Activated CD8-positive, alpha-beta T cell treated with anti-CD3 and anti-CD28 coated beads for 36 hours (primary cell): ENCODE data around the gene UBXN11. TPM values are rescaled to one million over a fixed set of nuclear protein-coding genes. Genes with fewer than 3 reads are reported as not detected.

Experiments
- ATAC-seq: fragments of 200-7000 bp; cut with Tn5 transposase; one replicate; pipeline ENCODE4 v1.10.0; 2021; ENCODE audit warnings: mild to moderate bottlenecking, moderate library complexity
- CTCF ChIA-PET: fragments of 350-600 bp; sonication (Branson Sonifier 250); formaldehyde crosslinking; loops from one replicate; lab custom pipeline; 2021; ENCODE audit warnings: antibody characterized with exemption; lab: Charles Lee
- POLR2A ChIA-PET: fragments of 350-600 bp; sonication (Branson Sonifier 250); formaldehyde crosslinking; loops from one replicate; lab custom pipeline; 2021; ENCODE audit warnings: antibody characterized with exemption; lab: Charles Lee
- DNase-seq: peaks from one replicate; pipeline ENCODE4 v3.0.0-alpha.2; 2020
- H3K27ac Mint-ChIP-seq: one replicate; pipeline ENCODE4 v1.8.0; 2021; ENCODE audit warnings: mild to moderate bottlenecking, mixed read lengths
- H3K27me3 Mint-ChIP-seq: one replicate; pipeline ENCODE4 v1.8.0; 2021; ENCODE audit warnings: mixed read lengths
- H3K36me3 Mint-ChIP-seq: one replicate; pipeline ENCODE4 v1.8.0; 2021; ENCODE audit warnings: low read depth, mixed read lengths
- H3K4me1 Mint-ChIP-seq: one replicate; pipeline ENCODE4 v1.8.0; 2021; ENCODE audit warnings: low read depth, mixed read lengths
- H3K4me3 Mint-ChIP-seq: one replicate; pipeline ENCODE4 v1.8.0; 2021; ENCODE audit warnings: mild to moderate bottlenecking, moderate library complexity, mixed read lengths
- H3K9me3 Mint-ChIP-seq: one replicate; pipeline ENCODE4 v1.8.0; 2021; ENCODE audit warnings: mixed read lengths
- intact Hi-C: fragments of 100-400 bp; cut with micrococcal nuclease; formaldehyde crosslinking; loops from one replicate; pipeline ENCODE4 v1.10.0; 2022
- total RNA-seq, 2 experiments: library from RNA; stranded (reverse); gene quantifications; one replicate each; pipeline ENCODE4 v1.2.3, GENCODE V29; 2021
- TF ChIP-seq, protein P1 (sequence below): fragments of 200-600 bp; IDR thresholded peaks from one replicate; pipeline ENCODE4 v1.8.0; 2022; ENCODE audit warnings: antibody characterized with exemption, mild to moderate bottlenecking

UBXN11 gene
- total RNA-seq, 2 experiments from 2014 or later = 24.9 to 26.0 TPM

DNA sequence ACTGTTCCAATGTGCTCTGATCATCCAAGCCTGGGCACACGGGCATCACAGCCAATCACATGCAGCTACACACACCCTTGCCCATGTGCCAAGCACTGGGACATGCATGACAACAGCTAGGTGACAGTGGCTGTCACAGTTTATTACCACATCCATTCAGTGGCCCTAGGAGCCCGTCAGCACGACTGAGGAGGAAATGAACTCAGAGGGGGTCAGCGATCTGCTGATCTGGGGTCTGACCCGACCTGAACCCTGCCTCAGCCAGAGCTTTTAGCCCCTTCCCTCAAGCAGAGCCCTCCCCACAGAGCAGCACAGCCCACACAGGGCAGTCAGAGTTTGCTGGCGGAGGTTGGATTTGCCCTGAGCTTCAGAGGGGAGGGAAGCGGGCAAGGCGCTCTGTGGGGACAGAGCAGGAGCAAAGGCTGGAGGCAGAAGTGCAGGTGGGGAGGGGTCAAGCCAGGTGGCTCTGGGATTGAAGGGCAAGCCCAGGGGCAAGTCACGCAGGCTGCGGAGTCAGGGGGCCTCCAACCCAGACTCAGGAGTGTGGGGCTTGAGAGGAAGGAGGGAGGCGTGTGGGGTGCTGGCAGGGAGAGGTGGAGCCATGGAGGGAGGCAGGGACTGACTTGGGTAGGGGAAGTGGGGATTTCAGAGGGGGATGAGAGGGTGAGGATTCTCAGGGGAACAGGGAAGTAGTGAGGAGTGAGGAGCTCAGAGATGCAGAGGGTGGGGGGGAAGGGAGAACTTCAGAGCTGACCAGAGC is 16.1 kb downstream of the UBXN11 start:
- Mint-ChIP-seq H3K4me3 (peak overlapping the region; percentile 57), H3K27ac (peak overlapping the region; percentile 98), H3K4me1 (peaks cover 69% of the 10 kb centered on the region), H3K36me3 (peaks cover 21% of the 10 kb centered on the region), H3K9me3 (no peaks in the 10 kb centered on the region), H3K27me3 (no peaks in the 10 kb centered on the region)
- intact Hi-C loops = no loop called here
- ATAC-seq (peak; percentile 12), DNase-seq (peak; percentile 65)
- ChIA-PET POLR2A (interaction anchor here (0.6 to 19.5 kb wide), 8 partner anchors 9 to 150 kb away, joined by 3 to 284 read pairs (median 25); partner anchors contain the start of genes CD52, CEP85, SH3BGRL3 and UBXN11), CTCF (interaction anchor here (1.2 to 10.4 kb wide), 9 partner anchors 14 to 127 kb away, joined by 3 to 227 read pairs (median 6); partner anchors contain the start of genes CD52, CEP85, UBXN11 and ZNF593)
- TF ChIP-seq, protein P1, sequence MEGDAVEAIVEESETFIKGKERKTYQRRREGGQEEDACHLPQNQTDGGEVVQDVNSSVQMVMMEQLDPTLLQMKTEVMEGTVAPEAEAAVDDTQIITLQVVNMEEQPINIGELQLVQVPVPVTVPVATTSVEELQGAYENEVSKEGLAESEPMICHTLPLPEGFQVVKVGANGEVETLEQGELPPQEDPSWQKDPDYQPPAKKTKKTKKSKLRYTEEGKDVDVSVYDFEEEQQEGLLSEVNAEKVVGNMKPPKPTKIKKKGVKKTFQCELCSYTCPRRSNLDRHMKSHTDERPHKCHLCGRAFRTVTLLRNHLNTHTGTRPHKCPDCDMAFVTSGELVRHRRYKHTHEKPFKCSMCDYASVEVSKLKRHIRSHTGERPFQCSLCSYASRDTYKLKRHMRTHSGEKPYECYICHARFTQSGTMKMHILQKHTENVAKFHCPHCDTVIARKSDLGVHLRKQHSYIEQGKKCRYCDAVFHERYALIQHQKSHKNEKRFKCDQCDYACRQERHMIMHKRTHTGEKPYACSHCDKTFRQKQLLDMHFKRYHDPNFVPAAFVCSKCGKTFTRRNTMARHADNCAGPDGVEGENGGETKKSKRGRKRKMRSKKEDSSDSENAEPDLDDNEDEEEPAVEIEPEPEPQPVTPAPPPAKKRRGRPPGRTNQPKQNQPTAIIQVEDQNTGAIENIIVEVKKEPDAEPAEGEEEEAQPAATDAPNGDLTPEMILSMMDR = no peak

DNA sequence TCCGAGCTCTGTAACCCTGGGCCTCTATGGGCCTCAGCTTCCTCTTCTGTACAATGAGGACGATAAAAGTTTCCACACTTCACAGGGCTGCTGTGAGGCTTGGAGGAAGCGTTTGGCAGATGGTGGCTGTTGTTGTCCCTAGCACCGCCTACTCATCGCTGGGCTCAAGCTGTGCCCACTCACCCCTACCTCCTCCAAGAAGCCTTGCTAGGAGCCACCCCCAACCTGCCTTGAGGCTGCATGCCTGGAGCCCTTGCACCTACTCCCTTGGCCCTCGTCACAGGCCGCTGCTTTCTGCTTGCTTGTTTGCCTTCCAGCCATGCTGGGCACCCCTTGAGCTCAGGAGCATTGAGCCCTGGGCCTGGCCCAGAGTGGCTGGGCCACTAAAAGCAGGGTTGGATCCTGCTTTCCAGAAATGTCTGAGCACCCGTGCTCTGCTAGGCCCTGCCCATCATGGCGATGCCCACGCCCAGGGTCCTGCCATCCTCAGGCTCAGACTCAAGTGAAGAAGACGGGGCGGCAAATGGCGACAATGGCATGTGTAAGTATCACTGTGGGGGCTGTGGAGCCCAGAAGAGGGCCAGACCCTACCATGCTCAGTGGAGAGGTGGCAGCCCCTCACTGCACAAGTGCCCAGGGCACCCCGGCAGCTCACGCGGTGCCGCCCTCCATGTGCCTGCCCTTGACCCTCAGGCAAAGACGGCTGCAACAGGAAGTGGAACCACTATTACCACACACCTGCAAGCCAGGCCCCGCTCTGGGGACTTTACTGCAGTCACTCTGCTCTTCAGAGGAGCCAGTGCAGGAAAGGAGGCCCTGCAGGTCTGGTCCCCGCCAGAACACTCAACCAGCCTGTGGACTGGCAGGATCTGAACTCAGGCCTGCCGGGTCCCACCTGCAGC is 17.0 kb downstream of the UBXN11 start:
- H3K27ac Mint-ChIP-seq = peak overlapping the region; percentile 98
- POLR2A ChIA-PET = interaction anchor here (0.6 to 19.5 kb wide), 9 partner anchors 10 to 149 kb away, joined by 3 to 284 read pairs (median 6); partner anchors contain the start of genes CD52, CEP85, SH3BGRL3 and UBXN11
- peak; percentile 22 for ATAC-seq
- CTCF ChIA-PET = interaction anchor here (0.7 to 10.4 kb wide), 17 partner anchors 10 to 143 kb away, joined by 3 to 227 read pairs (median 6); partner anchors contain the start of genes CD52, CEP85, DHDDS and SH3BGRL3
- intact Hi-C loops = loop anchor here (2.0 kb wide), 1 partner anchor 31 kb away; no protein-coding TSS in a partner anchor
- no peaks in the 10 kb centered on the region for H3K9me3 Mint-ChIP-seq
- no peaks in the 10 kb centered on the region for H3K27me3 Mint-ChIP-seq
- peak; percentile 80 for DNase-seq
- H3K4me1 Mint-ChIP-seq = peaks cover 78% of the 10 kb centered on the region
- H3K4me3 Mint-ChIP-seq = peak overlapping the region; percentile 57
- TF ChIP-seq, protein P1 = no peak
- peaks cover 29% of the 10 kb centered on the region for H3K36me3 Mint-ChIP-seq

DNA sequence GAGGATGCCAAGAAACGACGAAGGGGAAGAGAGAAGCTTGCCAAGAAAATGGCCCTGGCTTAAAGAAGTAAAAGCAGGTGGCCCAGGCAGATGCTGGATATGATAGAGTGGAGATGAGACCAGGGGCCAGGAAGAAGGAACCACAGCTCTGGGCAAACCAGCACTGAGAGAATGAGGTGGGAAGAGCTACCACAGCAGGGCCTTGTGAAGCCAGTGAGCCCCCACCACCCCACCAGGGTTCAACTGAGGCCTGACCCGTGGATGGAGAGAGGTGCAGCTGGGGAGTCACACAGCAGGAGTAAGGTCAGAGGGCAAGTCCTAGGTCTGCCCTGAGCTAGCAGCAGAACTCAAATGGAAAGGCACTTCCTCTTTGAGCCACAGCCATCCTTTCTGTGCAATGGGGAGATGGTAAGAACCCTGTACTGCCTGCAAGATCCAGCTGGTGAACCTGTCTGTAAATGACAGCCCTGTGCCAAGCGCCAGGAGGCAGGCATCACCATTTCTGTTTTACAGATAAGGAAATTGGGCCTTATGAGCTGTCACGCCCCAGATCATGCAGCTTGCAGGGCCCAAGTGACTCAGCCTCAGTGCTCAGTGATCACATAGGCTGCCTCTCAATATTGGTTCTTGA is 18.0 kb downstream of the UBXN11 start:
- CTCF ChIA-PET = interaction anchor here (0.6 to 10.4 kb wide), 19 partner anchors 9 to 291 kb away, joined by 3 to 227 read pairs (median 5); partner anchors contain the start of genes CD52, CEP85, DHDDS and PAFAH2
- peak; percentile 90 for DNase-seq
- POLR2A ChIA-PET = interaction anchor here (0.7 to 19.5 kb wide), 8 partner anchors 11 to 117 kb away, joined by 3 to 284 read pairs (median 25); partner anchors contain the start of genes CD52, CEP85, SH3BGRL3 and UBXN11
- Mint-ChIP-seq H3K27ac (peak overlapping the region; percentile 98), H3K4me3 (peak overlapping the region; percentile 57), H3K36me3 (peaks cover 33% of the 10 kb centered on the region), H3K9me3 (no peaks in the 10 kb centered on the region), H3K27me3 (no peaks in the 10 kb centered on the region), H3K4me1 (peaks cover 88% of the 10 kb centered on the region)
- intact Hi-C loops = loop anchor here (2.0 kb wide), 1 partner anchor 32 kb away; no protein-coding TSS in a partner anchor
- peak; percentile 50 for ATAC-seq
- TF ChIP-seq, protein P1 = no peak

DNA sequence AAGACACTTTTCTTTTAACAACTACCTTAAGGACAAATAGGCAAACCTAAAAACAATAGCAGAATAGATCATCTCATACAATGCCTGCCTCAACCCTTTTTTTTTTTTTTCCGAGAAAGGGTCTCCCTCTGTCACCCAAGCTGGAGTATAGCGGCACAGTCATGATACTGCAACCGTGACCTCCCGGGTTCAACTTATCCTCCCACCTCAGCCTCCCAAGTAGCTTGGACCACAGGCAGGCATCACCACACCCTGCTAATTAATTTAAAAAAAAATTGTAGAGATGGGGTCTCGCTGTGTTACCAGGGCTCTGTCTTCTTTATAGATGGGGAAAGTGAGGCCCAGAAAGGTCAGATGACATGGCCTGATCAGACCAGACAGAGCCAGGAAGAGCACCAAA is 18.6 kb downstream of the UBXN11 start:
- H3K4me1 Mint-ChIP-seq = peaks cover 91% of the 10 kb centered on the region
- DNase-seq = peak; percentile 24
- TF ChIP-seq, protein P1 = no peak
- peaks cover 36% of the 10 kb centered on the region for H3K36me3 Mint-ChIP-seq
- peak overlapping the region; percentile 98 for H3K27ac Mint-ChIP-seq
- peak overlapping the region; percentile 57 for H3K4me3 Mint-ChIP-seq
- CTCF ChIA-PET = interaction anchor here (0.6 to 10.4 kb wide), 11 partner anchors 8 to 291 kb away, joined by 3 to 227 read pairs (median 16); partner anchors contain the start of genes CD52, CEP85, PAFAH2 and SH3BGRL3
- intact Hi-C loops = loop anchor here (2.0 kb wide), 1 partner anchor 33 kb away; no protein-coding TSS in a partner anchor
- H3K27me3 Mint-ChIP-seq = no peaks in the 10 kb centered on the region
- ATAC-seq = no peak
- no peaks in the 10 kb centered on the region for H3K9me3 Mint-ChIP-seq
- POLR2A ChIA-PET = interaction anchor here (0.6 to 19.5 kb wide), 6 partner anchors 10 to 247 kb away, joined by 3 to 284 read pairs (median 48); partner anchors contain the start of genes CD52, SH3BGRL3 and UBXN11
